Superior temporal gyrus (tissue), 1 donor: ENCODE results near the gene PPP2R2C.

Experiments
- DNase-seq: peaks from one replicate; pipeline ENCODE4 v3.0.0-alpha.2; 2016; ENCODE audit errors: extremely low spot score

The PPP2R2C gene

DNA sequence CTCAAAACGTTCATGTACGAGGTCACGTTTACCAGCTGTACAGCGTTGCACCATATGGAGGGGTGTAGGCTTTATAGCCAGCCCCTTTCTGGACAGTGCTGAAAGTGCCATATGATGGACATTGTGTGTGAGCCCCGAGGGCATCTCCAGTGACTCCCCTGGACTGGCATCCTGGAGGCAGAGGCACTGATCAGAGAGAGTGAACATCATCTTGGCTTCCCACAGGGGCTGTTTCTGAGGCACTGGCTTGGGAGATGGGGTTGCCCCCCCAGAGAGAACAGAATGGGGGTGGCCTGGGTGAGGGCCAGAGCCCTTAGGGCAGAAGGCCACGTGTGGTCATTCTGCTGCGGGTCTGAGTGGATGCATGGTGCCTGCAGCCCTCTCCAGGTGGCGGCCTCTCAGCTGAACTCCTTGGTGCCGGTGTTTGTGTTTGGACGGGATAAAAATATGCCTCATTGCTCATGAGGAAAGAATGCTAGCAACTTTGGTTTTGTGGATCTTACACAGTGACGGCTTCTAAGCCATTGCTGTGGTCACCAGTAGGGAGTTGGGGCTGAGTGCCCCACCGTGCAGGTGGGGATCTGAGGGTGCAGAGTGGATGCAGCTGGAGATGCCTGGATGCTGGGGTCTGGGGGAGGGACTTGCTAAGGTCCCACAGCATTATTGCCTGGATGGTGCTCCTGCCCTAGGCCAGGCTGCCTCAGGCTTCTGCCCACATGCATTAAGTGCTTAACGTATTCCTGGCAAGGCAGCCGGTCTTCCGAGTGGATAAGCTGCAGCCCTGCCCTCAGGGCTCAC lies 199.4 kb downstream of the PPP2R2C start:
- no peak for DNase-seq

DNA sequence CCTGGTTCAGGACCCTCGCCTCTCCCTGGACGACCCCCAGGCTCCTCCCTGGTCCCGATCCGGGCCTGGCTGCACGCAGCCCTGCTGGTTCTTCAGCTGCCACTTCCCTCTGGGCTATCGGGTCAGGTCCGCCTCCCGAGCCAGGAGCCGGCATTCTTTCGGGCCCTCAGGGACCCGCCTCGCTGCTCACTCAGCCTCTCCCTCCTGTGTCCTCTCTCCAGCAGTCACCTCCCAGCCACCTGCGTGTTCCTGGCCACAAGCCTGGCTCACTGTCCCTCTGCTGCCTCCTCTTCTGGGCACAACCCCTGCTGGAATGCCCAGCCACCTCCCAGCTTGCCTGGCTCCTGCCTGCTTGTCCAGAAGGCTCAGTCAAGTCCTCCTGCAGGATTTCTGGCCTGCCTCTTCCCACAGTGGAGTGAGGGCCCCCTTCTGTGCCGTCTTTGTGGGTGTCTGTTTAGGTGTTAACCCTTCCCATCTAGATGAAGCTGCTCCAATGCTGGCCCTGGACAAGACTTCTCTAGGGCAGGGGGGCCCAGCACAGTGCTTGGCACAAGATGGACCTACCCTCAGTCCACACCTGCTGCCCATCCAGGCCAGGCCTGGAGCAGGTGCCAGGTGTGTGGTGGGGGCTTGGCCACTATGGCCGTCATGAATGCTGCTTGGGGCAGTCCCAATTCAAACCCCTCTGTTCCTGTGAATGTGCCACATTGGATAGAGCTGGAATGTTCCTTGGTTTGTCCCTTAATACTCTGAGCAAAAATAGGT lies 200.5 kb downstream of the PPP2R2C start:
- no peak for DNase-seq

GRCh38 chr4:6271206-6271605 lies 201.2 kb downstream of the PPP2R2C start:
- DNase-seq: no peak

- DNase-seq: no peak
Measured at GRCh38 chr4:6270636-6271121, 201.7 kb downstream of the PPP2R2C start.
